Stimulated activated CD8-positive, alpha-beta memory T cell treated with anti-CD3 and anti-CD28 coated beads, Interleukin-7, amount 100 ng/mL, for 4 hours (primary cell): ENCODE results near the gene NEK11.

Experiments
- DNase-seq, 2 donors: peaks; one replicate each; pipeline ENCODE4 v3.0.0-alpha.2; 2020; ENCODE audit warnings: low read depth in 2 of 2

Gene NEK11

DNA sequence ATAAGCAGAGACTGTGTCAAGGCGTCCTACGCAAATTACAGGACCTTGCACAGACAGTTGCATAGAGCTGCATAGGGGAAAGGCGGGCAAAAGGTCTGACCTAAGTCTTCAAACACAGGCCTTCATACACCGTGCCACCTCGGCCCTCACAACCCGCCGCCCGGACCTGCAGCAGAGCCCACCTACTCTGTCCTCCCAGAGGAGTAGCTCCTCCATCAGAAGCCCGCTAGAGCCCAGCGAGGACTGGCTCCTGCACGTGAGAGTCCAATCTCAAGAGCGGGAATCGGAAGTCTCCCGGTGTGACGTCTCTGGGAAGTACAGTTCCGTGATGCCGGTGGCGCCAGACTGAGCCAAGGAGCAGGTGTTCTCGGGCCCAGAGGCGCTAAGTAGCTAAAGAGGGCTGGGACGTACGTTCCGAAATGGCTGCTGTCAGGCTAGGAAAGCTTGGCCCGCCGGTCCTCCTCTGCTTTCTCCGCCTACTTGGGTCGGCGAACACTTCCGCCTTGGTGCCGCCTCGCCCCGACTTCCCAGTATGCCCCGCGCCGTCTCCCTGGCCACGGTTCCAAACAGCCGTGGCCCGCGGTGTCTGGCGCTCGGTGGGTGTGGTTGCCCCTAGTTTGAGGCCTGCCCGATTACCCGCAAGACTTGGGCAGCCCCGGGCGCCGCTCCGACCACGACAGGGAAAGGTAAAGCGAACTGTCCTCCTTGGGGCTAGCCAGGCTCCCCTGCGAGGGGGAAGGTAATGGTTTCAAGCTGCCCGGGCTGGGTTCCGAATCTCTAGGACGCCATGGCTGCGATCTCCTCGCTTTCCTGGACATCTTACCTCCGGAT, at the start of gene NEK11, which contains the start of gene ASTE1:
Gene NEK11, plus strand, starts transcription at position 557 of the 831 bp plus-strand sequence. CDS start 2,832 bp downstream, outside the sequence.
Gene ASTE1, minus strand, starts transcription at position 505 of the 831 bp plus-strand sequence. CDS start 1,519 bp downstream, outside the sequence.
- peak; percentile 85 to 86 for DNase-seq

GRCh38 chr3:130979117-130979516, 47.6 kb upstream of the NEK11 start:
- DNase-seq: no peak

- DNase-seq: no peak
Observed at GRCh38 chr3:130981469-130981868, 45.2 kb upstream of the NEK11 start.

GRCh38 chr3:130990282-130990681, 36.4 kb upstream of the NEK11 start:
- no peak for DNase-seq

- DNase-seq: no peak
Observed at GRCh38 chr3:130991126-130991525, 35.6 kb upstream of the NEK11 start.

- no peak for DNase-seq
Observed at GRCh38 chr3:130992344-130992743, 34.3 kb upstream of the NEK11 start.

- no peak for DNase-seq
Observed at GRCh38 chr3:130997289-130997688, 29.4 kb upstream of the NEK11 start.

DNA sequence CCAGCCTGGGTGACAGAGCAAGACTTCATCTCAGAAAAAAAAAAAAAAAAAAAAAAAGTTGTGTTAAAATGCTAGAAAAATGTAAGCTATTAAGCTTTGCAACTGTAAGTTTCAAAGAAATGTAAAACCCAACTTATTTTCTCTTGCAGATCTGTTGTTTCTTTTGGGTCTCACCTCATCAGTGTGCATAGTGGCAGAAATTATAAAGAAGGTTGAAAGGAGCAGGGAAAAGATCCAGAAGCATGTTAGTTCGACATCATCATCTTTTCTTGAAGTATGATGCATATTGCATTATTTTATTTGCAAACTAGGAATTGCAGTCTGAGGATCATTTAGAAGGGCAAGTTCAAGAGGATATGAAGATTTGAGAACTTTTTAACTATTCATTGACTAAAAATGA, 25.6 kb upstream of the NEK11 start:
- DNase-seq: no peak

GRCh38 chr3:131004603-131005002, 22.1 kb upstream of the NEK11 start:
- DNase-seq: no peak

DNA sequence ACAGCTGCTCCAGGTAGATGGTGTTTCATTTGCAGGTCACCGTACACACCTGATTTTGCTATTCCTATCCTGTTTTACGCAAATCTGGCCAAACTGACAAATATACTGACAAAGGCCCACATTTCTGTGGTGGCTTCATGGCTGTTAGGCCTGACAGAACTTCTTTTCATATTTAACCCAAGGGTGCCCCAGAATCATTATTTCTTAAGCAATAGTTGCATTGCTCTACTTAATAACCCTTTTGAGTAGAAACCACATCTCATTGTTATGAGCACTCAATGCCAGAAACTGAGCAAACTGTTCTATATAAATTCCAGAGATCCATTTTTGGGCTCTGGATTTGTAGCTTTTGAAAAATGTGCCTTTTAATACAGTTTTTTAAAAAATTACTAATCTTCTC, 19.4 kb upstream of the NEK11 start:
- DNase-seq: no peak

GRCh38 chr3:131007782-131008181, 18.9 kb upstream of the NEK11 start:
- DNase-seq: no peak

GRCh38 chr3:131008326-131008725, 18.4 kb upstream of the NEK11 start:
- no peak for DNase-seq

DNA sequence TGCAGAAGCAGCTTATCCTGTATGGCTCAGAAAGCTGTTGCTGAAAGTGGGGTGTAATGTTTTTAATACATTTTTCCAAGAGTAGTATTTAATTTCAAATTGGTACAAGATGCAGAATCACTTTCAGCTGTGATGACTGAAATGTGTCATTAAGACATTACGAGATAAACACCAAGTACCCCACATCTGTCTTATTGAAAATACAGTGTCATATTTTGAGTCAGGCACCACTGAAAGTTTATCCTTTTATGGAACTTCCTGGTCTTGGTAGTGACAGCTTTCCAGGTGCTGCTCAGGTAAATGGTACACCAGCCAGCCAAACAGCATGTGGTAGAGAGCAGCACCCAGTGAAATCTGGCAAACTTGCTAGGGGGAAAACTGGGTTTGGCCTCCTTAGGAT, 17.0 kb upstream of the NEK11 start:
- DNase-seq: no peak

DNA sequence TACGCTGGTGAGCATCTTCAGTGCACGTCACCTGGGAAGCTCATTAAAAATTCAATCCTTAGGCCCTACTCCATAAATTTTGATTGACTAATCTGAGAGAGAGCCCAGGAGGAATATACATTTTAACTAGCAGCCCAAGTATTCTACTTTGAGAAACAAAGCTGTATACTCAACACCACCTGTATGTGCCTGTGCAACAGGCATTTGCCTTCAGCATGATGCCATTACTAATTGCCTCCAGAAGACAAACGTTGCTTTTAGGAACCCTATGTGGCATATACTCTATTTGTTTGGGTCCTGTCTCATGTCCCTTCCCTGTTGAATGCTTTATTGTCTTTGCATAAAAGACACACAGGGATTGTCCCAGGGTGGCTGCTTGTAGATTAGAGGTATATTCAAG, 7.7 kb upstream of the NEK11 start:
- DNase-seq: no peak

DNA sequence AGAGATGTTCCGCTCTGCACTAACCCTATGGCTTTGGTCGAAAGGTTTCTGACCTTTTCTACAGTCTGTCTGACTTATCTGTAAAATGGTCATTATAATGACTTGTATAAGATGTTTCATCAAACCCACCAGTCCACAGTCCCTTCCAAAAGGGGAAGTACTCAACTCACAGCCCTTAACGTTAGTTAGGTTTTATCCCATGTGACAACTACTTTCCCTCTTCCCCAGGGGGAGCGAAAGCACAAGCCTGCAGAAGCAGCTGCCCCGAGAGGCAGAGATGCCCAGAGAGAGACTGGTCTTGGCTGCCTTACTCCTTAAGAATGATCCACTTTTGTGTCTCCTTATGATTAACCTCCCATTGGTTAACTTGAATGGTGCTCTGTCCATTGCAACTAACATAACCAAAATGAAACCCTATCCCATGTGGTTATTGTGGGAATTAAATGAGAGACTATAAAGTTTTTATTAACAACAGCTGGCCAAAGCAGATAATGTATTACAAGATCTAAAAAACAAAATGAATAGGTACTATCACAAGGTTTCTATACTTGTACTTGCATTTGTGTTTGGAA, 6.5 kb upstream of the NEK11 start:
- no peak for DNase-seq

GRCh38 chr3:131025539-131025938, 1.1 kb upstream of the NEK11 start:
- no peak for DNase-seq

DNA sequence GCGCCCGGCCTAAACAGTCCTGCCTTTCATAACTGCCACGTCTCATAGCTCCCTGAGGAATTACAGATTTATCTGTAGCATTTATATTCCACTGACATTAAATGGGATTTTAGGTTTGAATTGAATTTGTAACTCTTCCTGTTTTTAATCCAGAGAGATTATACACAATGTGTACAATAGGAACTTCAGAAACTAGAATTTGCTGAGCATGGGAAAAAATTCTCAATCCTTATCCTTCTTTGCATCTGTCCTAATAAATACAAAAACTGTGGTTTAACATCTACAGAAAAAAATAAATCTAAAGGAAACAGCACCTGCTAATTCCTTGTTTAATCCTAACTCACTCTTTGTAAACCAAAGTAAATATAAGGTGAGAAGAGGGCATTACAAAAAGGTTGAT, 2.2 kb downstream of the NEK11 start:
- DNase-seq: no peak

GRCh38 chr3:131031660-131032059, 5.0 kb downstream of the NEK11 start:
- no peak for DNase-seq

DNA sequence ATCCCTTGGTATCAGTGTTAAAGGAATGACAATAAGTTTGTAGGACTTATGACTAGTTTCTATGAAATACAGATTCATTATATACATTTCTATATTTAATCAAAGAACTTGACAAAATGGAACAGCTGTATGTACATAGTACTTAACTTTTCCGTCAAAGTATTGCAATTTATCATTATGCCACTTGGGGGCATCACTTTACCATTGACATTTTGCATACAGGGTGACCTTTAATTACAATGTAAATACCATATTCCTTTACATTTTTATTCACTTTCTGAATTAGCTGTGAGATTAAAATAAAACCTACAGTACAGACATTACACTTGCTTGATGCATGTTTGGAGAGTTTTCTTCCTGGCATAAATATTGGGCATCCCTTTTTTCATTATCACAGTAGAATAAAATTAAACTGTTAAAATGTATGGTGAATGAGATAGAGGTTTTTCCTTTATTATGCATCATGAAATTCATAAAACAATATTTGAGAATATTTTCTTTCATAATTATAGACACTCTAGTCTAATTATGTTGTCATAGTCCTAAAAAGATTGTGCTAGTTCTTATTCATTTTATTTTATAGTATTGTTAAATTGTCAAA, 6.9 kb downstream of the NEK11 start:
- DNase-seq: no peak

DNA sequence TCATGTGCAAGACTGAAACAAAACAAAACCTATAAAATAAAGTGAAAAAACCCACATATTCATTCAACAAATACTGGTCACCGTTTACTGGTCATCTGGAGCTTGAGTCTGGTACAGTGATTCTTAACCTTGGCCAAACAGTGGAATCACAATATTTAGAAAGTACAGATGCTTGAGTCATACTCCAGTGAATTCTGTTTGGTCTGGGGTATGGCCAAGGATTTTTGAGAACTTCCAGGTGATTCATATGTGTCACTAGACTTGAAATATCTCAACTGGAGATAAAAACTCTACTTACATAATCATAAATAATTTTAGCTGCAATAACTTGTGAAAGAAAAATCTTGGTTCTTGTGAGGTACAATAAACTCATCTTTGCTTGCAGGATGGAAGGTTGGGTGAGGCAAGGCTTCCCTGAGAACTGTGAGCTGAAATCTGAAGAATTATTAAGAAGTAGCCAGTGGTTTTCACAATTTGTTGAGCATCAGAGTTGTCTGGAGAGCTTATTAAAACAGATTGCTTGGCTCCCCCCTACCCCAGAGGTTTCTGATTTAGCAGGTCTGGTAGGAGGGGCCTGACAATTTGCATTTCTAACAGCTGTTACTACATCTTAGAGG, 9.6 kb downstream of the NEK11 start:
- no peak for DNase-seq

DNA sequence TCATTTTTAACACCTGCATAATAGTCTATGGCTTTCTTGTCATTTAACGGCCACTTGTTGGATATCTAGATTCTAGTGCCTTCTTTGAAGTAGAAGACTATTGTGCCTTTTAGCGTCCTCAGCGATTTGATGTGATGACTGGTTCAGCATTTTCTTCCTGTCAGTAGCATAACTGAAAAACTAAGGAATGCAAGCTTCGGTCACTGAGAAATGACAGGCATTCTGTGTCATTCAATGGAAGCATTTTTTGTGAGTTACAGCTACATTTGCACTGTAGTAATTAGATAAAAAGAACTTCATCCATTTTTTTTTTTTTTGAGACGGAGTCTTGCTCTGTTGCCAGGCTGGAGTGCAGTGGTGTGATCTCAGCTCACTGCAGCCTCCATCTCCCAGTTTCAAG, 10.3 kb downstream of the NEK11 start:
- DNase-seq: no peak

- DNase-seq: no peak
Observed at GRCh38 chr3:131038326-131038725, 11.6 kb downstream of the NEK11 start.
